Activated T-cell treated with anti-CD3 and anti-CD28 coated beads, Interleukin-2, amount 50 U/mL, for 24 hours (primary cell): ENCODE measurements around the gene OLFML3.
"Not testable (repeated sequence)": the region's sequence is repeated elsewhere in the genome, so short reads cannot be mapped to it uniquely, and the experiment has no call there.

Experiments used
- DNase-seq: peaks from one replicate; pipeline ENCODE4 v3.0.0-alpha.2; 2020
- H3K27ac Mint-ChIP-seq: 2 replicates; pipeline ENCODE4 v1.8.0; 2020; ENCODE audit warnings: mild to moderate bottlenecking, mixed read lengths
- H3K27me3 Mint-ChIP-seq: 2 replicates; pipeline ENCODE4 v1.8.0; 2020; ENCODE audit warnings: mixed read lengths
- H3K36me3 Mint-ChIP-seq: 2 replicates; pipeline ENCODE4 v1.8.0; 2020; ENCODE audit warnings: low read depth, mixed read lengths
- H3K4me1 Mint-ChIP-seq: 2 replicates; pipeline ENCODE4 v1.8.0; 2020; ENCODE audit warnings: low read depth, mixed read lengths
- H3K4me3 Mint-ChIP-seq: 2 replicates; pipeline ENCODE4 v1.8.0; 2020; ENCODE audit warnings: mild to moderate bottlenecking, moderate library complexity, mixed read lengths
- H3K9me3 Mint-ChIP-seq: 2 replicates; pipeline ENCODE4 v1.8.0; 2020; ENCODE audit warnings: mixed read lengths

The OLFML3 gene

DNA sequence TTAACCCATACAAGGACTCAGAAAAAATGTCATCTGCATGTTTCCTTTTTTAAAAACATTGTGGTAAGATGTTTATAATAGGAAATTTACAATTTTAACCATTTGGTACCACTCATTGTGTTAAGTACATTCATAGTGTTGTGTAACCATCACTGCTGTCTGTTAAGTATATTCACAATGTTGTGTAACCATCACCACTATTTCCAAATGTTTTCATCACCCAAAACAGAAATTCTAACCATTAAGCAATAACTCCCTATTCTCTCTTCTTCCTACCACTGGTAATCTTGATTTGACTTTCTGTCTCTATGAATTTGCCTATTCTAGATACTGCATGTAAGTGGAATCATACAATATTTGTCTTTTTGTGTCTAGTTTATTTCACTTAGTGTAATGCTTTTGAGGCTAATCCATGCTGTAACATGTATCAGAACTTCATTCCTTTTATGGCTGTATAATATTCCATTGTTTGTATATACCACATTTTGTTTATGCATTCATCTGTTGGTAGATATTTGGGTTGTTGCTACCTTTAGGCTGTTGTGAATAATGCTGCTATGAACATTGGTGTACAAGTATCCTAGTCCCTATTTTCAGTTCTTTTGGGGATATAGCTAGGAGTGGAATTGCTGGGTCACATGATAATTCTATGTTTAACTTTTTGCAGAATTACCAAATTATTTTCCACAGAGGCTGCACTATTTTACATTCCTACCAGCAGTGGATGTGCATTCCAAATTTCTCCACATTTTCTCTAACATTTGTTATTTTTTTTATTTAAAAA, 36.1 kb upstream of the OLFML3 start:
- H3K9me3 Mint-ChIP-seq = no peaks in the 10 kb centered on the region
- peaks cover 79% of the 10 kb centered on the region for H3K4me1 Mint-ChIP-seq
- H3K36me3 Mint-ChIP-seq = peaks cover 55% of the 10 kb centered on the region
- H3K27ac Mint-ChIP-seq = no peak overlapping the region
- H3K27me3 Mint-ChIP-seq = no peaks in the 10 kb centered on the region
- H3K4me3 Mint-ChIP-seq = no peak overlapping the region
- no peak for DNase-seq

DNA sequence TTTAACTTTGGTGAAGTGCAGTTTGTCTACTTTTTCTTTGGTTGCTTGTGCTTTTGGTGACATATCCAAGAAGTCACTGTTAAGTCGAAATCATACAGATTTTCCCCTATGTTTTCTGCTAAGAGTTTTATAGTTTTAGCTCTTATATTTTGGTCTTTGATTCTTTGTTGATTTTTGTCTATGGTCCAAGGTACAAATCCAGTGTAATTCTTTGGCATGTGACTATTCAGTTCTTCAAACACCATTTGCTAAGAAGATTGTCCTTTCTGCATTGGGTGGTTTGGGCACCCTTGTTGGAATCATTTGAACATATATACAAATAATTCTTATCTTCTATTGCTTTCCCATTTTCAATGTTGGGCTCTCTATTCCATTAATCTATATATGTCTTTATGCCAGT, 33.9 kb upstream of the OLFML3 start:
- H3K36me3 Mint-ChIP-seq = peaks cover 60% of the 10 kb centered on the region
- peaks cover 75% of the 10 kb centered on the region for H3K4me1 Mint-ChIP-seq
- DNase-seq = no peak
- no peaks in the 10 kb centered on the region for H3K27me3 Mint-ChIP-seq
- H3K9me3 Mint-ChIP-seq = no peaks in the 10 kb centered on the region
- H3K27ac Mint-ChIP-seq = no peak overlapping the region
- H3K4me3 Mint-ChIP-seq = no peak overlapping the region

DNA sequence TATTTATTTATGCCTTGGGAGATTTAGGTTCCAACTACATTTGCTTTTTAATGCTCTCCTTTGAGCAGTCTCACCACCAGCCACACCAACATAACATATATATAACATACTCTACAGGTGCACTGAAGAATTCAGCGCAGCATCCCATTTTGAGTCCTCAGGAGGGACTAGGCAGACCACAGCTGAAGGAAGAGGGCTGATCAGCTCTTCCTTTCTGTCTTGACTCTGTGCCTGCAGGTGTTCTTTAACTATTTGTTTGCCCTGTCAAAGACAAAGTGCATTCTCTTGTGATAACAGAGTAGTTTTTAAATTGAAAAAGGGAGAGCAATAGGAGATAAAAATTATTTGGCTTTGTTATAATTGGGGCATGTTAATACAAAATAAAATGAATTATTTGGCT, 33.2 kb upstream of the OLFML3 start:
- Mint-ChIP-seq H3K36me3 (peaks cover 58% of the 10 kb centered on the region), H3K4me3 (peak overlapping the region; percentile 7), H3K4me1 (peaks cover 75% of the 10 kb centered on the region), H3K27ac (peak overlapping the region; percentile 89), H3K9me3 (no peaks in the 10 kb centered on the region), H3K27me3 (no peaks in the 10 kb centered on the region)
- no peak for DNase-seq

DNA sequence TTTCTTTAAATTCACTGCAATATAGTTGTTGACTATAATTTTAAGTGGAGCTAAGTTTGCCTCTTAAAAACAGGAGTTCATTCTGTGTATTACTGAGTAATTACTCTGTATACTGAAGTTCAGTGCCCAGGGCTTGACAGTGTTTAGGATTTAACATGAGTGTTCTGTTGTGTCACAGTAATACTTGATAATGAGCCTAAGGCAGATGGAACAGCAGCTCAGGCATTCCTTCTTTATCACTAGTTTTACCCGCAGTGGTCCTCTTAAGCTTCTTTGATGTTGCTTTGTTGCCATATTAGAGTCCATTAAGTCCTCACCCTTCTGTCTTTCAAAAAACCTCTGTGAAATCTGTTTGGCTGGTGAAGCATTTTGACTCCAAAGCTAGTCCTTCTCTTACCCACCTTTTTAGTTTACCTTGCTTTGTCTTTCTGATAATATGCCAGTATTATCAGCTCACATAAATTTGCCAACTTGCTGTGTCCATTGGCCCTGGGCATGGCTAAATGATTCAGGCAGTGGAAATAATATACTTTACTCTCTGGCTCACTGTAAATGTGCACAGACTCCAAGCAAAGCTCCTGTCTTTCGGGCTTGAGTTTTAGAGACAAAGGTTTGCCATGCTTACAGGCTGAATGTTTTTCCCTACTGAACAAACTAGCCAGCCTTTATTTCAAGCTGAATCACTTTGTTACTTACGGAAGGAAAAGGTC, 32.4 kb upstream of the OLFML3 start:
- H3K27ac Mint-ChIP-seq = peak overlapping the region; percentile 89
- H3K36me3 Mint-ChIP-seq = peaks cover 61% of the 10 kb centered on the region
- H3K27me3 Mint-ChIP-seq = no peaks in the 10 kb centered on the region
- no peak for DNase-seq
- H3K9me3 Mint-ChIP-seq = no peaks in the 10 kb centered on the region
- peak overlapping the region; percentile 53 for H3K4me3 Mint-ChIP-seq
- H3K4me1 Mint-ChIP-seq = peaks cover 78% of the 10 kb centered on the region

DNA sequence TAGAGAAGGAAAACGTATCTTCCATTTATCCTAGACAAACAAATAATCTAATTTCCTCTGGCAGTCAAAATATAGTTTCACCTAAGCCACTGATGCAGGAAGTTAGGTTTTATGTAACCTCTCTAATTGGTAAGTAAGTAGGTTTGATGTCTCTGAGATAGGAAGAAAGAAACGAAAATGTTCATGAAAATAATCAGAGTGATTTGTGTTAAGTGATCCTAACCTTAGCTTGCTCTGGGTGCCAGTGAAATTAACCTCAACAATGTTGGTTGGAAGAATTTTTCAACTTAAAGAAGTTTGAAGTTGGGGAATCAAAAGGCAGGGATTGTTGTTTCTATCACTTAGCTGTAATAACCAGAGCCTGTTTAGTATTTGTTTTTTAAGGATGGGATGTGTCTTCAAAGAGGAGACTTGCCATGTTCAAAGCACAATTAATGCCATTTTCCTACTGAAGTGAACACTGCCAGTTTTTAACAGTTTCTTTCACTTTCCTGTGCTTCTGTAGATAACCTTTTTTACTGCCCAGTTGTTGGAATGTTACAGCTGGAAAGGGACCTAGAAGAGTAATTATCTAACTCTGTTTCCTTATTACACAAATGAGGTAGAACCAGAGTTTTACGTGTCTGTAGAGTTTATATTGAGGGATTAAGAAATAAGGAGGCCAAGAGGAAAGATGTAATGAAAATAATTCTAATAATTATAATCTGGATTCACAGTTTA, 31.7 kb upstream of the OLFML3 start:
- DNase-seq = no peak
- no peaks in the 10 kb centered on the region for H3K9me3 Mint-ChIP-seq

DNA sequence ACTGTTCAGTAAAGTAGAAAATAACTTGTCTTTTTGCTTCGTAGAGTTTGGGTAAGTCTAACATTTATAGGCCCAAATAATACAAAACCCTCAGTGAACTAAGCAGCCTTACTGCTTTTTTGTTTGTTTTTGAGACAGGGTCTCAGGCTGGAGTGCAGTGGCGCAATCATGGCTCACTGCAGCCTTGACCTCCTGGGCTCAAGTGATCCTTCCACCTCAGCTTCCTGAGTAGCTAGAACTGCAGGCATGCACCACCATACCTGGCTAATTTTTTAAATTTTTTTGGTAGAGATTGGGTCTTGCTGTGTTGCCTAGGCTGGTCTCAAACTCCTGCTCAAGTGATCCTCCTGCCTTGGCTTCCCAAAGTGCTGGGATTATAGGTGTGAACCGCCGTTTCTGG, 31.1 kb upstream of the OLFML3 start:
- H3K27ac Mint-ChIP-seq = peak overlapping the region; percentile 89
- H3K9me3 Mint-ChIP-seq, H3K27me3 Mint-ChIP-seq, DNase-seq: not testable (repeated sequence)
- peaks cover 61% of the 10 kb centered on the region for H3K36me3 Mint-ChIP-seq
- peak overlapping the region; percentile 53 for H3K4me3 Mint-ChIP-seq
- H3K4me1 Mint-ChIP-seq = peaks cover 79% of the 10 kb centered on the region

More for the DNA sequence above, 31.7 kb upstream of the OLFML3 start:
- H3K27ac Mint-ChIP-seq = peak overlapping the region; percentile 89
- H3K27me3 Mint-ChIP-seq = no peaks in the 10 kb centered on the region
- H3K4me1 Mint-ChIP-seq = peaks cover 79% of the 10 kb centered on the region
- H3K36me3 Mint-ChIP-seq = peaks cover 60% of the 10 kb centered on the region
- peak overlapping the region; percentile 53 for H3K4me3 Mint-ChIP-seq

DNA sequence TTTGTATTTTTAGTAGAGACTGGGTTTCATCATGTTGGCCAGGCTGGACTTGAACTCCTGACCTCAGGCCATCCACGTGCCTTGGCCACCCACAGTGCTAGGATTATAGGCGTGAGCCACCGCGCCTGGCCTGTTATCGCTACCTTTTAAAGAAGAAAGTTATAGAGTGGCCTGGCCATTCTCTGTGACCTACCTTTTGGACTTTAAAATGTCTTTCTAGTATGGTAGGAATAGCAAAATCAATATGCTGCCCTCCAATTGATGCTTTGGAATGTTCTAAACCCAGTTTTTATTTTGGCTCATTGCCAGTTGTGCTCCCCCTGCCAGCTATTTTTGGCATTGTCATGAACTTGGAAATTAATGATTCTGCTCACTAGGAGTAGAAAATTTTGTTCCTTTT, 30.3 kb upstream of the OLFML3 start:
- Mint-ChIP-seq H3K27ac (peak overlapping the region; percentile 89), H3K4me3 (no peak overlapping the region), H3K27me3 (no peaks in the 10 kb centered on the region), H3K36me3 (peaks cover 62% of the 10 kb centered on the region), H3K9me3 (no peaks in the 10 kb centered on the region), H3K4me1 (peaks cover 78% of the 10 kb centered on the region)
- DNase-seq = no peak

DNA sequence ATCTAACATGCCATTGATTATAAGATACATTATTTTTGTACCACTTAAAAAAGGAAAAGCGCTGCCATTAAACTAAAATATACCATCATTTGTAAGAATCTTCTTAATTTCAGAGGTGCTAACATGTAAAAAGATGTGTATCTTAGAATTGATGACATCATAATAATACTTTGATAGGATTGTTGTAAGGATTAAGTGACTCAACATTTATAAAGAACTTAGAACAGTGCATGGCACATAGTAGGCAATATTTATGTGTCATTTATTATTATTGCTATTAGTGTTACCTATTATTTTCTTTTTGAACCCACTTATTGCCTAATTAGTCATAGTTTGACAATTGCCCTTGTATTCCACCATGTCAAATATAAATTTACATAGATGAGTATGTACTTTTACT, 28.4 kb upstream of the OLFML3 start:
- no peaks in the 10 kb centered on the region for H3K9me3 Mint-ChIP-seq
- H3K4me3 Mint-ChIP-seq = no peak overlapping the region
- H3K27ac Mint-ChIP-seq = peak overlapping the region; percentile 50
- DNase-seq = no peak
- H3K4me1 Mint-ChIP-seq = peaks cover 78% of the 10 kb centered on the region
- peaks cover 66% of the 10 kb centered on the region for H3K36me3 Mint-ChIP-seq
- H3K27me3 Mint-ChIP-seq = no peaks in the 10 kb centered on the region

DNA sequence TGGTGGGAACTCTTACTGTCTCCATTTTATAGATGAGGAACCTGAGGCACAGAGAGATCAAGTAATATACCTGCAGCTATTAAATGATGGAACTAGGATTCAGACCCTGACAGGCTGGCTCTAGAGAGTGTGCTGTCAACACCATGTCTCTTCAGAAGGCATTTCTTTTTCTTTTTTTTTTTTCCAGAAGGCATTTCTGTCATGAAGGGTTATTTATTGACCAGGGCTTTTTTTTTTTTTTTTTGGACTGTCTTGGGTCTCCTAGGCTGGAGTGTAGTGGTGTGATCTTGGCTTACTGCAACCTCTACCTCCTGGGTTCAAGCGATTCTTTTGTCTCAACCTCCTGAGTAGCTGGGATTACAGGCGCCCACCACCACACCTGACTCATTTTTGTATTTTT, 27.6 kb upstream of the OLFML3 start:
- peak overlapping the region; percentile 80 for H3K27ac Mint-ChIP-seq

DNA sequence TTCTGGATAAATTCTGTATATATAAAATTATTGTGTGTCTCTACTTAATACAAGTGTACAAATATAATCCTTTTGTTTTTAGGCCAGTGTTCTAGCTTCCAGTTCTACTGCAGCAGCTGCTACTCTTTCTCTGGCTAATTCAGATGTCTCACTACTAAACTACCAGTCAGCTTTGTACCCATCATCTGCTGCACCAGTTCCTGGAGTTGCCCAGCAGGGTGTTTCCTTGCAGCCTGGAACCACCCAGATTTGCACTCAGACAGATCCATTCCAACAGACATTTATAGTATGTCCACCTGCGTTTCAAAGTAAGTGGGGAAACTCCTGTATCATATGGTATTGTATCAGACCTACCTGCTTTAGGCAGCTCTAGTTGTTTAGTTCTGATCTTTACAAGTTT, 21.3 kb upstream of the OLFML3 start:
- H3K27me3 Mint-ChIP-seq = no peaks in the 10 kb centered on the region
- no peak for DNase-seq
- no peaks in the 10 kb centered on the region for H3K9me3 Mint-ChIP-seq
- H3K4me3 Mint-ChIP-seq = no peak overlapping the region
- H3K36me3 Mint-ChIP-seq = peaks cover 91% of the 10 kb centered on the region
- no peak overlapping the region for H3K27ac Mint-ChIP-seq
- peaks cover 41% of the 10 kb centered on the region for H3K4me1 Mint-ChIP-seq

More for the DNA sequence above, 27.6 kb upstream of the OLFML3 start:
- Mint-ChIP-seq H3K4me3 (no peak overlapping the region), H3K36me3 (peaks cover 68% of the 10 kb centered on the region), H3K9me3 (no peaks in the 10 kb centered on the region), H3K4me1 (peaks cover 74% of the 10 kb centered on the region), H3K27me3 (no peaks in the 10 kb centered on the region)
- DNase-seq = no peak

DNA sequence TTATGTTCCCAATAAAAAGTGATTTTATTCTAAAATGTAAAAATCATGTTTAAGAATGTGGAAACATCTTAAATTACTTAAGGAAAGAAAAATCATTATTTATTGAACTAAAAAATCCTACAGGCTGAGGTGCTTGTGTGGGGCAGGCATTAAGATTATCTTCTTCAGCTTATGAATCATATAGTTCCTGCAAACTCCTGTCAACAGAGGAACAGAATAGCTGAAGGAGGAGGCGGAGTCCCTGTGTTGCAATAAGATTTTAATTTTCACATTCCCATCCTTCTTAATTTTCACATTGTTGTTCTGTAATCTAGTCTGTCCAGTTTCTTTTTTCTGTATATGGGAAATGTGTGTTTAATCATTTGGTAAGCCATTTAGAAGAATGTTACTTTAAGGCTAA, 20.6 kb upstream of the OLFML3 start:
- peaks cover 46% of the 10 kb centered on the region for H3K4me1 Mint-ChIP-seq
- H3K4me3 Mint-ChIP-seq = no peak overlapping the region
- no peaks in the 10 kb centered on the region for H3K27me3 Mint-ChIP-seq
- H3K9me3 Mint-ChIP-seq = no peaks in the 10 kb centered on the region
- H3K36me3 Mint-ChIP-seq = peaks cover 91% of the 10 kb centered on the region
- DNase-seq = no peak
- H3K27ac Mint-ChIP-seq = no peak overlapping the region

DNA sequence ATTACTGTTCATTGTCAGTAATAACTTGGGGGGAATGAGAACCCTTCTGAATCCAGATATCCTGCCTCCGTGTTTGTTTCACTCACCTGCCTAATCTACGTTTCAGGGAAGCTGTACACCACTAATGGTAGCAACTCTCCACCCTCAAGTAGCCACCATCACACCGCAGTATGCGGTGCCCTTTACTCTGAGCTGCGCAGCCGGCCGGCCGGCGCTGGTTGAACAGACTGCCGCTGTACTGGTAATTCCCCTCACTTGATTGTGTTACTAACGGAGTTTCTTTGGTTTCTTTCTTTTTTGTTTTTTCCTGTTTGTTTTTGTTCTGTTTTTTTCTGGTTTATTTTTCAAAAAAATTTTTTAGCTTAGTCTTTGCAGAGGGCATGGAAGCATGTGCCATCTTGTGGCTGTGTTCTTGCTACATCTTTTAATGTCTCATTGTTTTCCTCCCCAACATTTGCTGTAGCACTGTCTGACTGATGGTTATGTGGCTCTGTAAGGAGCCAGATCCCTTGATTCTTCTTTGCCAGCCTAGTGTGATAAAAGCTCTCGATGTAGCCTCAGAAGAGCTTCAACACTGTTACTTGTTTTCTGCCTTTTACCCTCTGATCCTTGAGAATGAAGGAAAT, 15.9 kb upstream of the OLFML3 start:
- Mint-ChIP-seq H3K4me1 (peaks cover 15% of the 10 kb centered on the region), H3K27ac (peak overlapping the region; percentile 68), H3K9me3 (no peaks in the 10 kb centered on the region), H3K36me3 (peaks cover 91% of the 10 kb centered on the region), H3K4me3 (no peak overlapping the region), H3K27me3 (no peaks in the 10 kb centered on the region)
- DNase-seq = no peak

DNA sequence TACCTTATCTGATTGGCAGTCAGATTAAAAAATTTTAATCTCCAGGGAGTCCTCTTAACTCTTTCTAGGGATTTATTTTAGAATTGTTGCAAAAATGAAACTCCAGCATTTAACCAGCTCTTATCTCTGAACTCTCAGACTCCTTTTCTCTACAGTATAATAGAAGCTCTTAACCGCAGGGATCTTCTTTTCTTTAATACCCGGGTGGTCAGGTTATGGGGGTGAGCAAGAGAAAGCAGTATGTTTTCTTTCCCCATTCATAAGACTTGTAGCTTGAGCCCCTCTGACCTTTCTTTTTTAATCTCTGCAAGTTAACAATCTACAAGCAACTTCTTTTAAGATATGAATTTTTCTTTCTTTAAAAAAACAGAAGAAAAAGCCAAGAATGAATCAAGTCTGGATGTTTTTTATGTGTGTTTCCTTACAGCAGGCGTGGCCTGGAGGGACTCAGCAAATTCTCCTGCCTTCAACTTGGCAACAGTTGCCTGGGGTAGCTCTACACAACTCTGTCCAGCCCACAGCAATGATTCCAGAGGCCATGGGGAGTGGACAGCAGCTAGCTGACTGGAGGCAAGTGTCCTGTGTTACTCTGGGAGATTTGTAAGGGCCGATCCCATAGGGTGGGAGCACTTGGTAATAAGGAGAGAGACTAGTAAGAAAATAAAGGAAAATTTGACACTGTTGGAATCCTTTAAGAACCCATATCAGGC, 13.4 kb upstream of the OLFML3 start:
- no peaks in the 10 kb centered on the region for H3K27me3 Mint-ChIP-seq
- no peak overlapping the region for H3K4me3 Mint-ChIP-seq
- H3K4me1 Mint-ChIP-seq = peaks cover 9% of the 10 kb centered on the region
- H3K36me3 Mint-ChIP-seq = peaks cover 91% of the 10 kb centered on the region
- no peak for DNase-seq
- H3K9me3 Mint-ChIP-seq = no peaks in the 10 kb centered on the region
- no peak overlapping the region for H3K27ac Mint-ChIP-seq

DNA sequence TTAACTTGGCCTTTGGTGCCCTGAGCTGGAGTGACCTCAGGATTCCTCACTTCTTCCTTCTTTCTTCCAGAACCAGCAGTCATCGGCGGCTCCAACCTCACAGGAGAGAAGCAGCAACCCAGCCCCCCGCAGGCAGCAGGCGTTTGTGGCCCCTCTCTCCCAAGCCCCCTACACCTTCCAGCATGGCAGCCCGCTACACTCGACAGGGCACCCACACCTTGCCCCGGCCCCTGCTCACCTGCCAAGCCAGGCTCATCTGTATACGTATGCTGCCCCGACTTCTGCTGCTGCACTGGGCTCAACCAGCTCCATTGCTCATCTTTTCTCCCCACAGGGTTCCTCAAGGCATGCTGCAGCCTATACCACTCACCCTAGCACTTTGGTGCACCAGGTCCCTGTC, 6.3 kb upstream of the OLFML3 start:
- Mint-ChIP-seq H3K36me3 (peaks cover 88% of the 10 kb centered on the region), H3K4me1 (peaks cover 41% of the 10 kb centered on the region), H3K27me3 (no peaks in the 10 kb centered on the region), H3K4me3 (no peak overlapping the region), H3K9me3 (no peaks in the 10 kb centered on the region), H3K27ac (no peak overlapping the region)
- DNase-seq = no peak
